HCT116 (cell line): Measurements from ENCODE around the gene FSTL4.

Experiments used
- CEBPB ChIP-seq: IDR thresholded peaks from 2 replicates; pipeline ENCODE4 v1.6.1; 2012; ENCODE audit warnings: low read depth
- ELF1 ChIP-seq: IDR thresholded peaks from 2 replicates; pipeline ENCODE4 v1.6.1; 2012; ENCODE audit warnings: low read depth, borderline replicate concordance
- EZH2 ChIP-seq: fragments of 200-600 bp; sonication (generic); IDR thresholded peaks from 2 replicates; pipeline ENCODE4 v1.6.1; 2017; ENCODE audit warnings: antibody characterized with exemption, mixed run types
- EZH2phosphoT487 ChIP-seq: fragments of 200-600 bp; IDR thresholded peaks from 2 replicates; pipeline ENCODE4 v1.6.1; 2018; ENCODE audit warnings: antibody characterized with exemption, borderline replicate concordance
- MAX ChIP-seq: IDR thresholded peaks from 2 replicates; pipeline ENCODE4 v1.6.1; 2012
- POLR2A ChIP-seq: IDR thresholded peaks from 2 replicates; pipeline ENCODE4 v1.7.0; 2011; ENCODE audit warnings: borderline replicate concordance; ENCODE audit not compliant: insufficient read depth, insufficient read length; ENCODE audit errors: extremely low read depth
- POLR2AphosphoS5 ChIP-seq: IDR thresholded peaks from 2 replicates; pipeline ENCODE4 v1.6.1; 2011; ENCODE audit warnings: mild to moderate bottlenecking, low read depth, low read length, moderate library complexity
- SIN3A ChIP-seq: IDR thresholded peaks from 2 replicates; pipeline ENCODE4 v1.6.1; 2012; ENCODE audit warnings: low read depth
- YY1 ChIP-seq: IDR thresholded peaks from 2 replicates; pipeline ENCODE4 v1.6.1; 2011; ENCODE audit warnings: low read length, low read depth, moderate library complexity, mild to moderate bottlenecking; ENCODE audit not compliant: insufficient replicate concordance; ENCODE audit errors: extremely low read depth
- TF ChIP-seq, protein P1 (sequence below), 3 experiments: fragments of 200-600 bp in 1 of 3; sonication (generic) in 1 of 3; IDR thresholded peaks in 2 of 3; conservative IDR thresholded peaks in 1 of 3; 2 replicates each; pipeline ENCODE4 v1.5.1; 2012 to 2017; ENCODE audit warnings: low read depth in 2 of 3, low read length in 2 of 3, antibody characterized with exemption in 1 of 3, borderline replicate concordance in 1 of 3, control low read depth in 1 of 3, mild to moderate bottlenecking in 1 of 3, mixed read lengths in 1 of 3, mixed run types in 1 of 3, moderate library complexity in 1 of 3; ENCODE audit not compliant: insufficient read depth in 1 of 3
- TF ChIP-seq, protein P2 (sequence below): IDR thresholded peaks from 2 replicates; pipeline ENCODE4 v1.6.1; 2012; ENCODE audit warnings: low read depth

- TF ChIP-seq, protein P1, sequence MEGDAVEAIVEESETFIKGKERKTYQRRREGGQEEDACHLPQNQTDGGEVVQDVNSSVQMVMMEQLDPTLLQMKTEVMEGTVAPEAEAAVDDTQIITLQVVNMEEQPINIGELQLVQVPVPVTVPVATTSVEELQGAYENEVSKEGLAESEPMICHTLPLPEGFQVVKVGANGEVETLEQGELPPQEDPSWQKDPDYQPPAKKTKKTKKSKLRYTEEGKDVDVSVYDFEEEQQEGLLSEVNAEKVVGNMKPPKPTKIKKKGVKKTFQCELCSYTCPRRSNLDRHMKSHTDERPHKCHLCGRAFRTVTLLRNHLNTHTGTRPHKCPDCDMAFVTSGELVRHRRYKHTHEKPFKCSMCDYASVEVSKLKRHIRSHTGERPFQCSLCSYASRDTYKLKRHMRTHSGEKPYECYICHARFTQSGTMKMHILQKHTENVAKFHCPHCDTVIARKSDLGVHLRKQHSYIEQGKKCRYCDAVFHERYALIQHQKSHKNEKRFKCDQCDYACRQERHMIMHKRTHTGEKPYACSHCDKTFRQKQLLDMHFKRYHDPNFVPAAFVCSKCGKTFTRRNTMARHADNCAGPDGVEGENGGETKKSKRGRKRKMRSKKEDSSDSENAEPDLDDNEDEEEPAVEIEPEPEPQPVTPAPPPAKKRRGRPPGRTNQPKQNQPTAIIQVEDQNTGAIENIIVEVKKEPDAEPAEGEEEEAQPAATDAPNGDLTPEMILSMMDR (IDR thresholded peaks at IDR 0.05 in 2 of 3, conservative IDR thresholded peaks at IDR 0.05 in 1 of 3; ENCODE audit: borderline replicate concordance in 1 of 3, insufficient read depth in 1 of 3, low read depth in 2 of 3, low read length in 2 of 3): no peak
- no peak for TF ChIP-seq EZH2
- no peak for TF ChIP-seq POLR2A
- TF ChIP-seq YY1: no peak
- TF ChIP-seq, protein P2, sequence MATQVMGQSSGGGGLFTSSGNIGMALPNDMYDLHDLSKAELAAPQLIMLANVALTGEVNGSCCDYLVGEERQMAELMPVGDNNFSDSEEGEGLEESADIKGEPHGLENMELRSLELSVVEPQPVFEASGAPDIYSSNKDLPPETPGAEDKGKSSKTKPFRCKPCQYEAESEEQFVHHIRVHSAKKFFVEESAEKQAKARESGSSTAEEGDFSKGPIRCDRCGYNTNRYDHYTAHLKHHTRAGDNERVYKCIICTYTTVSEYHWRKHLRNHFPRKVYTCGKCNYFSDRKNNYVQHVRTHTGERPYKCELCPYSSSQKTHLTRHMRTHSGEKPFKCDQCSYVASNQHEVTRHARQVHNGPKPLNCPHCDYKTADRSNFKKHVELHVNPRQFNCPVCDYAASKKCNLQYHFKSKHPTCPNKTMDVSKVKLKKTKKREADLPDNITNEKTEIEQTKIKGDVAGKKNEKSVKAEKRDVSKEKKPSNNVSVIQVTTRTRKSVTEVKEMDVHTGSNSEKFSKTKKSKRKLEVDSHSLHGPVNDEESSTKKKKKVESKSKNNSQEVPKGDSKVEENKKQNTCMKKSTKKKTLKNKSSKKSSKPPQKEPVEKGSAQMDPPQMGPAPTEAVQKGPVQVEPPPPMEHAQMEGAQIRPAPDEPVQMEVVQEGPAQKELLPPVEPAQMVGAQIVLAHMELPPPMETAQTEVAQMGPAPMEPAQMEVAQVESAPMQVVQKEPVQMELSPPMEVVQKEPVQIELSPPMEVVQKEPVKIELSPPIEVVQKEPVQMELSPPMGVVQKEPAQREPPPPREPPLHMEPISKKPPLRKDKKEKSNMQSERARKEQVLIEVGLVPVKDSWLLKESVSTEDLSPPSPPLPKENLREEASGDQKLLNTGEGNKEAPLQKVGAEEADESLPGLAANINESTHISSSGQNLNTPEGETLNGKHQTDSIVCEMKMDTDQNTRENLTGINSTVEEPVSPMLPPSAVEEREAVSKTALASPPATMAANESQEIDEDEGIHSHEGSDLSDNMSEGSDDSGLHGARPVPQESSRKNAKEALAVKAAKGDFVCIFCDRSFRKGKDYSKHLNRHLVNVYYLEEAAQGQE: no peak
- TF ChIP-seq POLR2AphosphoS5: no peak
- no peak for TF ChIP-seq SIN3A
- no peak for TF ChIP-seq ELF1
- TF ChIP-seq CEBPB: 0 out of 2 replicates have a peak, but pooled peaks have one; percentile 13
- no peak for TF ChIP-seq MAX
- no peak for TF ChIP-seq EZH2phosphoT487
Observed at GRCh38 chr5:133344266-133344665, 268.1 kb downstream of the FSTL4 start.
